Measurements from ENCODE around the gene TBC1D9B.

Gene TBC1D9B

DNA sequence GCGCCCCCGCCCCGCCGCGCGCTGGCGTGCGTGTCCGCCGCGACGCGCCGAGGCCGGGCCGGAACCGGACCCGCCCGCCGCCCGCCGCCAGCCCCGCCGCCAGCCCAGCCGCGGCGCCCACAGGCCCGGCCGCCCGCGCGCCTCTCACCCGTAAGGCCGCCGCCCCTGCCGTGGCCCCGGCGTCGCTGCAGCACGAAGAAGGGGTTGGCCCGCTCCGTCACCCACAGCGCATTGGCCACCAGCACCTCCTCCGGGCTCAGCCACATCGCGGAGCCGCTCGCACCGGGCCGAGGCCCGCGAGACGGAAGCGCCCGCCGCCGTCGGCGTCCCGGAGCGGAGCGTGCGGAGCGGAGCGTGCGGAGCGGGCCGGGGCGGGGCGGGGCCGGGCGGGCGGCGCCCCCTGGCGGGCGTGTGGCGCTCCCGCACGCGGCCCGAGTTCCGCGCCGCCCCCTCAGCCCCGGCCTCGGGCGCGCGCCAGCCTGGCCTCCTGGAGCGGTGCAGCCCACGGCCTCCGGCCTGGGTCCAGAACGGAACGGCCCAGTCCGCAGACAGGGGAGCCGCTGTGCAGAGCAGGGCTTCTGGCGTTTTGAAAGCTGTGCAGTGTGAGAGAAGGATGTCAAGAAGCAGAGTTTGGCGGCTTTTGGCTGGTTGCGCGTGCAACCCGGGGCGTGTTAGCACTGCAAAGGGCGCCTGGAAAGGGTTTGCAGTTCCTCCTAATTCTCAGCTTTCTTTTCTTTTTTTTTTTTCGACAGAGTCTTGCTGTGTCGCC is at the start of gene TBC1D9B:
TBC1D9B (minus strand) TSS at position 342 of the 769 bp plus-strand sequence; CDS start at position 266, 76 bp downstream.
- ChIA-PET POLR2A (interaction anchor here (0.5 kb wide), 1 partner anchor 1703 kb away, joined by 3 read pairs; the partner anchor contains the start of gene HNRNPAB), CTCF (interaction anchor here (0.6 to 3.1 kb wide), 21 partner anchors 8 to 186 kb away, joined by 3 to 14 read pairs (median 5); partner anchors contain the start of gene LTC4S)
- TF ChIP-seq, protein P1, sequence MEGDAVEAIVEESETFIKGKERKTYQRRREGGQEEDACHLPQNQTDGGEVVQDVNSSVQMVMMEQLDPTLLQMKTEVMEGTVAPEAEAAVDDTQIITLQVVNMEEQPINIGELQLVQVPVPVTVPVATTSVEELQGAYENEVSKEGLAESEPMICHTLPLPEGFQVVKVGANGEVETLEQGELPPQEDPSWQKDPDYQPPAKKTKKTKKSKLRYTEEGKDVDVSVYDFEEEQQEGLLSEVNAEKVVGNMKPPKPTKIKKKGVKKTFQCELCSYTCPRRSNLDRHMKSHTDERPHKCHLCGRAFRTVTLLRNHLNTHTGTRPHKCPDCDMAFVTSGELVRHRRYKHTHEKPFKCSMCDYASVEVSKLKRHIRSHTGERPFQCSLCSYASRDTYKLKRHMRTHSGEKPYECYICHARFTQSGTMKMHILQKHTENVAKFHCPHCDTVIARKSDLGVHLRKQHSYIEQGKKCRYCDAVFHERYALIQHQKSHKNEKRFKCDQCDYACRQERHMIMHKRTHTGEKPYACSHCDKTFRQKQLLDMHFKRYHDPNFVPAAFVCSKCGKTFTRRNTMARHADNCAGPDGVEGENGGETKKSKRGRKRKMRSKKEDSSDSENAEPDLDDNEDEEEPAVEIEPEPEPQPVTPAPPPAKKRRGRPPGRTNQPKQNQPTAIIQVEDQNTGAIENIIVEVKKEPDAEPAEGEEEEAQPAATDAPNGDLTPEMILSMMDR (IDR thresholded peaks at IDR 0.05; ENCODE audit: insufficient read depth, low read length, missing control alignments) = peak; percentile 24
- H3K4me3 ChIP-seq (ENCODE audit: low read depth, low read length) = peak within 1 kb of the TSS; percentile 83
- DNase-seq (ENCODE audit: low read depth, low spot score) = no peak

DNA sequence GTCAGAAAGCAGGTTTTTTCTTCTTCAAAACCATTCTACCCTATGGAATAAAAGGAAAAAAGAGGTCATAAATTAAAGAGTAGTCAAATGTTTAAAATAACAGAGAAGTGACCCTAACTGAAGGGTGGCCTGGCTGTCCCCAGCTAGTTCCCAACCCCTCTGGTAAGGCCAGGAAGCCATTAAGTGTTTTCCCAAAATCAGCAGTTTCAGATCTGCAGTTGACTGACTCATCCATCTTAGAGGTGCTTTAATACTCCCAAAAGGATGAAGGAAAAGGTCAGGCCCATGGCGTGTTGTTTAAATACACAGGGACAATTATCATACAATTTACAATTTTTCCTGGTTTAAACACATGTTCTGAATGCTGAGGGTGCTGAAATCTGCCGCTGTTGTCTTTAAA is 47.9 kb upstream of the TBC1D9B start:
- H3K4me3 ChIP-seq (ENCODE audit: low read depth, low read length) = no peak overlapping the region
- DNase-seq (ENCODE audit: low read depth, low spot score) = no peak
- TF ChIP-seq, protein P1 (IDR thresholded peaks at IDR 0.05; ENCODE audit: insufficient read depth, low read length, missing control alignments) = no peak
- ChIA-PET CTCF (no interaction called here), POLR2A (no interaction called here)

DNA sequence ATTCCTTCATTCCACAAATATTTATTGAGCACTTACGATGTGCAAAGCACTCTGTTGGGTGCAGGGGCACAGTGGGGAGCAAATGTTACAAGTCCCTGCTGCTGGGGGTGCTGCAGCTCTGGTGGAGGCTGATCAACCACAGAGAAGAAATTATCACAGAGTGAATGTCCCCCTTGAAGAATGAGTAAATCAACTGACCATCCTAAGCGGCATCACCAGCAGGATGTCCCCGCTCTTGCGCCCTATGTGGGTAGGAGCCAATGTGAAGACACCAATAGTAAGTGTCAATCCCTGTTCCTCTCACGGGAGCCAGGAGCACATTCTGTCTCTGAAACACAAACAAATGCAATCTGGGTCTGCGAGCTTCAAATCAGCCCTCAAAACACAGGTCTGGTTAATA is 47.4 kb upstream of the TBC1D9B start:
- H3K4me3 ChIP-seq (ENCODE audit: low read depth, low read length) = no peak overlapping the region
- ChIA-PET POLR2A (no interaction called here), CTCF (no interaction called here)
- TF ChIP-seq, protein P1 (IDR thresholded peaks at IDR 0.05; ENCODE audit: insufficient read depth, low read length, missing control alignments) = no peak
- no peak for DNase-seq (ENCODE audit: low read depth, low spot score)

DNA sequence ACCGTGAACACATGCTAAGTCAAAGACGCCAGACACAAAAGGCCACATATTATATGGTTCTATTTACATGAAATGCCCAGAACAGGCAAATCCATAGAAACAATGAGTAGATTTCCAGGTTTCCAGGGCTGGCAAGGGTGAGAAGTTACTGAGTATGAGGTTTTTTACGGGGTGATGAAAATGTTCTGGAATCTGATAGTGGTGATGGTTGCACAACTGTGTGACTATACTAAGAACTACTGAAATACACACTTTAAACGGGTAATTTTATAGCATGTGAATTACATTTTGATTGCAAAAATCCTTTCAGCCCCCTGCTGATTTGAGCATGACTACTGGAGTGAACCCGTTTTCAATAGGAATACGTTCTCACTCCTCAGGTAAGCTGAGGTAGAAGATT is 46.7 kb upstream of the TBC1D9B start:
- POLR2A ChIA-PET = no interaction called here
- no peak overlapping the region for H3K4me3 ChIP-seq (ENCODE audit: low read depth, low read length)
- CTCF ChIA-PET = no interaction called here
- no peak for DNase-seq (ENCODE audit: low read depth, low spot score)
- TF ChIP-seq, protein P1 (IDR thresholded peaks at IDR 0.05; ENCODE audit: insufficient read depth, low read length, missing control alignments) = no peak

DNA sequence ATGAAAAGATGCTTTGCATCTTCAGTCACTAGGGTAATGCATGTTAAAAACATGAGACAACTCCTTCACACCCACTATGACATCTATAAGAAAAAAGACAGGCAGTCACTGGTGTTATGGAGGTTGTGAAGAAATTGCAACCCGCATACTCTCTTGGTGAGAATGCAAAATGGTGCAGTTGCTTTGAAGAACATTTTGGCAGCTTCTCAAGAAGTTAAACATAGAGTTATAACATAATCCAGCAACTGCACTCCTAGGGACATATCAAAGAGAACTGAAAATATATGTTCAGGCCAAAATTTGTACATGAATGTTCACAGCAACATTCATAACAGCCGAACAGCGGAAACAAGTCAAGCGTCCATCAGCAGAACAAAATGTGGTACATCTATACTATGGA is 46.3 kb upstream of the TBC1D9B start:
- POLR2A ChIA-PET = no interaction called here
- CTCF ChIA-PET = no interaction called here
- TF ChIP-seq, protein P1 (IDR thresholded peaks at IDR 0.05; ENCODE audit: insufficient read depth, low read length, missing control alignments) = no peak
- no peak for DNase-seq (ENCODE audit: low read depth, low spot score)
- H3K4me3 ChIP-seq (ENCODE audit: low read depth, low read length) = no peak overlapping the region

DNA sequence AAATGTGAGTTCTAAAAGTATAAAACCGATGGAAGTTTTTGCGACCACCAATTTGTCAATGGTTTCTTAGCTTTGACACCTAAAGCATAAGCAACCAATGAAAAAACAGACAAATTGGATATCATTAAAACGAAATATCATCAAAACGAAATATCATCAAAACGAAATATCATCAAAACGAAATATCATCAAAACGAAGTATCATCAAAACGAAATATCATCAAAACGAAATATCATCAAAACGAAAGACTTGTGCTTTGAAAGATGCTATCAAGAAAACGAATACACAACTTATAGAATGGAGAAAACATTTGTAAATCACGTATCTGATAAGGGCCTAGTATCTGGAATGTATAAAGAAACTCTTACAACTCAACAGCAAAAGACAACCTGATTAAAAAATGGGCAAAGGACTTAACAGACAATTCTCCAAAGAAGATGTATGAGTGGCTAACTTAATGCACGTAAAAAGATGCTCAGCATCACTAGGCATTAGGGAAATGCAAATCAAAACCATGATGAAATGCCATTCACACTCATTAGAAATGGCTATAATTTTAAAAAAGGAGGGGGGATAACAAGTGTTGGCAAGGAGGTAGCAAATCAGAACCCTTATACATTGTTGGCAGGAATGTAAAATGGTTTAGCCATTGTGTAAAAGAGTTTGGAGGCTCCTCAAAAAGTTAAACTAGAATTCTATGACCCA is 29.4 kb upstream of the TBC1D9B start:
- ChIA-PET CTCF (no interaction called here), POLR2A (no interaction called here)
- TF ChIP-seq, protein P1 (IDR thresholded peaks at IDR 0.05; ENCODE audit: insufficient read depth, low read length, missing control alignments) = no peak
- no peak for DNase-seq (ENCODE audit: low read depth, low spot score)
- no peak overlapping the region for H3K4me3 ChIP-seq (ENCODE audit: low read depth, low read length)

Measured in AG04449 (cell line).